CD4-positive, alpha-beta T cell (primary cell): ENCODE results near the gene TET2. TPM values are rescaled to one million over a fixed set of nuclear protein-coding genes. Genes with fewer than 3 reads are reported as not detected.

Source experiments
- ATAC-seq: fragments of 200-7000 bp; cut with Tn5 transposase; one replicate; pipeline ENCODE4 v1.10.0; 2022; ENCODE audit warnings: mild to moderate bottlenecking; ENCODE audit not compliant: poor library complexity
- CTCF ChIA-PET: fragments of 350-600 bp; sonication (Branson Sonifier 250); formaldehyde crosslinking; loops from one replicate; lab custom pipeline; 2021; ENCODE audit warnings: antibody characterized with exemption, inconsistent platforms; lab: Charles Lee
- POLR2A ChIA-PET: fragments of 350-600 bp; sonication (Branson Sonifier 250); formaldehyde crosslinking; loops from one replicate; lab custom pipeline; 2021; ENCODE audit warnings: antibody characterized with exemption, inconsistent platforms; lab: Charles Lee
- DNase-seq, 14 experiments: peaks; one replicate each; pipeline ENCODE4 v3.0.0-alpha.2; 2013 to 2020; ENCODE audit warnings: mixed read lengths in 2 of 14
- H3K27ac ChIP-seq, 2 donors: one replicate each; pipeline versions ENCODE4 v1.5.1 to v1.7.0; 2013; ENCODE audit warnings: low read length in 2 of 2, low read depth in 1 of 2, mild to moderate bottlenecking in 1 of 2
- H3K27me3 ChIP-seq, 2 experiments: 1 replicate in 1 of 2; 2 replicates in 1 of 2; pipeline versions ENCODE4 v1.6.1 to v1.7.0; 2013; ENCODE audit warnings: low read length in 2 of 2, control low read depth in 1 of 2, mild to moderate bottlenecking in 1 of 2, moderate library complexity in 1 of 2; ENCODE audit not compliant: insufficient read depth in 2 of 2, control insufficient read depth in 1 of 2
- H3K36me3 ChIP-seq: one replicate; pipeline ENCODE4 v1.6.1; 2013; ENCODE audit warnings: low read length, control low read depth; ENCODE audit not compliant: insufficient read depth
- H3K4me1 ChIP-seq: one replicate; pipeline ENCODE4 v1.6.1; 2013; ENCODE audit warnings: low read length, control low read depth; ENCODE audit not compliant: insufficient read depth
- H3K4me3 ChIP-seq: one replicate; pipeline ENCODE4 v1.5.1; 2013; ENCODE audit warnings: mild to moderate bottlenecking, low read length, moderate library complexity
- H3K9me3 ChIP-seq, 2 experiments: 1 replicate in 1 of 2; 2 replicates in 1 of 2; pipeline versions ENCODE4 v1.6.1 to v1.7.0; 2013; ENCODE audit warnings: low read length in 2 of 2, mild to moderate bottlenecking in 2 of 2, control low read depth in 1 of 2, moderate library complexity in 1 of 2; ENCODE audit not compliant: control insufficient read depth in 1 of 2, insufficient read depth in 1 of 2
- H3K27ac Mint-ChIP-seq: one replicate; pipeline ENCODE4 v1.8.0; 2020; ENCODE audit warnings: mixed read lengths
- H3K27me3 Mint-ChIP-seq: one replicate; pipeline ENCODE4 v1.8.0; 2021; ENCODE audit warnings: mixed read lengths
- H3K36me3 Mint-ChIP-seq: one replicate; pipeline ENCODE4 v1.8.0; 2021; ENCODE audit warnings: low read depth, mixed read lengths
- H3K4me1 Mint-ChIP-seq: one replicate; pipeline ENCODE4 v1.8.0; 2021; ENCODE audit warnings: low read depth, mixed read lengths
- H3K4me3 Mint-ChIP-seq: one replicate; pipeline ENCODE4 v1.8.0; 2020; ENCODE audit warnings: mild to moderate bottlenecking, mixed read lengths
- H3K9me3 Mint-ChIP-seq: one replicate; pipeline ENCODE4 v1.8.0; 2020; ENCODE audit warnings: mixed read lengths
- intact Hi-C, 2 experiments: fragments of 100-400 bp; cut with DNase I in 1 of 2; cut with micrococcal nuclease in 1 of 2; formaldehyde crosslinking; loops; one replicate each; pipeline versions ENCODE4 v1.15.1 to v1.9.0; 2023 to 2025; cut with DNase I, micrococcal nuclease
- total RNA-seq, 174 experiments: library from RNA in 2 of 174; stranded (reverse) in 2 of 174; gene quantifications; one replicate each; pipeline ENCODE4 v1.2.3 and lab custom pipeline; 2021 to 2026
- TF ChIP-seq, protein P1 (sequence below): fragments of 200-600 bp; IDR thresholded peaks from one replicate; pipeline ENCODE4 v1.8.0; 2022; ENCODE audit warnings: antibody characterized with exemption, mild to moderate bottlenecking

Gene TET2
- total RNA-seq, 2 experiments from 2014 or later = 31.0 to 32.0 TPM

DNA sequence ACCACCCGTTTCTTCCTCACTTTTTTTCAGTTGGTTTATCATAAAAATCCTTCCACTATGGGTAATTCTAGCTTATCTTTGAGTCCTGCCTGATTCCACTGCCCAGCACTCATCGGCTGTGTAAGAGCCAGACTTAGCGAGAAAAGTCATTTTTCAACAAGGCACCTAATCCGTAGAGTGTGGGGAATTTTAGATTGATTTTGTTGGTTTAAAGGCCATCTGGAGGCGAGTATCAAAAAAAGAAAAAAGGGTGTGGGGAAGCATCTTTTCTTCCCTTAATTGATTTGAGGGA, 134.4 kb downstream of the TET2 start:
- POLR2A ChIA-PET = no interaction called here
- TF ChIP-seq, protein P1, sequence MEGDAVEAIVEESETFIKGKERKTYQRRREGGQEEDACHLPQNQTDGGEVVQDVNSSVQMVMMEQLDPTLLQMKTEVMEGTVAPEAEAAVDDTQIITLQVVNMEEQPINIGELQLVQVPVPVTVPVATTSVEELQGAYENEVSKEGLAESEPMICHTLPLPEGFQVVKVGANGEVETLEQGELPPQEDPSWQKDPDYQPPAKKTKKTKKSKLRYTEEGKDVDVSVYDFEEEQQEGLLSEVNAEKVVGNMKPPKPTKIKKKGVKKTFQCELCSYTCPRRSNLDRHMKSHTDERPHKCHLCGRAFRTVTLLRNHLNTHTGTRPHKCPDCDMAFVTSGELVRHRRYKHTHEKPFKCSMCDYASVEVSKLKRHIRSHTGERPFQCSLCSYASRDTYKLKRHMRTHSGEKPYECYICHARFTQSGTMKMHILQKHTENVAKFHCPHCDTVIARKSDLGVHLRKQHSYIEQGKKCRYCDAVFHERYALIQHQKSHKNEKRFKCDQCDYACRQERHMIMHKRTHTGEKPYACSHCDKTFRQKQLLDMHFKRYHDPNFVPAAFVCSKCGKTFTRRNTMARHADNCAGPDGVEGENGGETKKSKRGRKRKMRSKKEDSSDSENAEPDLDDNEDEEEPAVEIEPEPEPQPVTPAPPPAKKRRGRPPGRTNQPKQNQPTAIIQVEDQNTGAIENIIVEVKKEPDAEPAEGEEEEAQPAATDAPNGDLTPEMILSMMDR = no peak
- no peak for DNase-seq

DNA sequence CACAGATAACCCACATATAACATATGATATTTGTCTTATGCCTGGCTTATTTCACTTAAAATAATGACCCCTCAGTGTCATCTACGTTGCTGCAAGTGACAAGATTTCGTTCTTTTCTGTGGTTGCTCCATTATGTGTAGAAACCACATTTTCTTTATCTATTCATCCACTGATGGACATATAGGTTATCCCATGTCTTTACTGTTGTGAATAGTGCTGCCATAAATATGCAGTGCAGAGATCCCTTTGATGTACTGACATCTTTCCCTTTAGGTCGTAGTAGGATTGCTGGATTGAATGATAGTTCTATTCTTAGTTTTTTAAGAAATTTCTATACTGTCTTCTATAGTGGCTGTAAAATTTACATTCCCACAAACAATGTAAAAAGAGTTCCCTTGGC, 135.8 kb downstream of the TET2 start:
- no peak overlapping the region for H3K27ac Mint-ChIP-seq
- ChIA-PET CTCF (no interaction called here), POLR2A (no interaction called here)
- no peak overlapping the region for H3K4me3 ChIP-seq
- ATAC-seq (no peak), DNase-seq (no peak)
- H3K27ac ChIP-seq = no peak overlapping the region
- H3K36me3 ChIP-seq = no peaks in the 10 kb centered on the region
- H3K27me3 ChIP-seq = no peaks in the 10 kb centered on the region
- H3K4me3 Mint-ChIP-seq = no peak overlapping the region
- H3K9me3 ChIP-seq = no peaks in the 10 kb centered on the region
- peaks cover 4% of the 10 kb centered on the region for H3K4me1 Mint-ChIP-seq
- no peaks in the 10 kb centered on the region for H3K36me3 Mint-ChIP-seq
- peaks cover 6% of the 10 kb centered on the region for H3K9me3 Mint-ChIP-seq
- TF ChIP-seq, protein P1 = no peak
- intact Hi-C loops = no loop called here
- H3K4me1 ChIP-seq = no peaks in the 10 kb centered on the region
- H3K27me3 Mint-ChIP-seq = no peaks in the 10 kb centered on the region

More for the DNA sequence above, 134.4 kb downstream of the TET2 start:
- intact Hi-C loops = no loop called here
- Histone ChIP-seq H3K4me3 (no peak overlapping the region), H3K36me3 (peaks cover 4% of the 10 kb centered on the region), H3K27ac (no peak overlapping the region), H3K4me1 (no peaks in the 10 kb centered on the region), H3K9me3 (no peaks in the 10 kb centered on the region), H3K27me3 (no peaks in the 10 kb centered on the region)
- CTCF ChIA-PET = no interaction called here
- no peak overlapping the region for H3K27ac Mint-ChIP-seq
- no peaks in the 10 kb centered on the region for H3K27me3 Mint-ChIP-seq
- peaks cover 4% of the 10 kb centered on the region for H3K4me1 Mint-ChIP-seq
- no peak for ATAC-seq
- H3K36me3 Mint-ChIP-seq = peaks cover 10% of the 10 kb centered on the region
- H3K9me3 Mint-ChIP-seq = no peaks in the 10 kb centered on the region
- no peak overlapping the region for H3K4me3 Mint-ChIP-seq

- H3K4me3 ChIP-seq = no peak overlapping the region
- intact Hi-C loops = no loop called here
- H3K9me3 Mint-ChIP-seq = peaks cover 6% of the 10 kb centered on the region
- H3K4me1 ChIP-seq = no peaks in the 10 kb centered on the region
- H3K4me3 Mint-ChIP-seq = no peak overlapping the region
- POLR2A ChIA-PET = no interaction called here
- H3K27me3 ChIP-seq = no peaks in the 10 kb centered on the region
- CTCF ChIA-PET = interaction anchor here (0.7 kb wide), 1 partner anchor 60 kb away, joined by 4 read pairs; no protein-coding TSS in a partner anchor
- ATAC-seq (no peak), DNase-seq (no peak)
- H3K36me3 ChIP-seq = no peaks in the 10 kb centered on the region
- no peaks in the 10 kb centered on the region for H3K36me3 Mint-ChIP-seq
- peaks cover 5% of the 10 kb centered on the region in 2 experiments for H3K9me3 ChIP-seq
- no peak overlapping the region for H3K27ac Mint-ChIP-seq
- TF ChIP-seq, protein P1 = no peak
- no peaks in the 10 kb centered on the region for H3K4me1 Mint-ChIP-seq
- no peak overlapping the region for H3K27ac ChIP-seq
- H3K27me3 Mint-ChIP-seq = no peaks in the 10 kb centered on the region
Measured at GRCh38 chr4:105283501-105283900, 136.8 kb downstream of the TET2 start.
